Measurements from ENCODE around the gene KRT84.

DNA sequence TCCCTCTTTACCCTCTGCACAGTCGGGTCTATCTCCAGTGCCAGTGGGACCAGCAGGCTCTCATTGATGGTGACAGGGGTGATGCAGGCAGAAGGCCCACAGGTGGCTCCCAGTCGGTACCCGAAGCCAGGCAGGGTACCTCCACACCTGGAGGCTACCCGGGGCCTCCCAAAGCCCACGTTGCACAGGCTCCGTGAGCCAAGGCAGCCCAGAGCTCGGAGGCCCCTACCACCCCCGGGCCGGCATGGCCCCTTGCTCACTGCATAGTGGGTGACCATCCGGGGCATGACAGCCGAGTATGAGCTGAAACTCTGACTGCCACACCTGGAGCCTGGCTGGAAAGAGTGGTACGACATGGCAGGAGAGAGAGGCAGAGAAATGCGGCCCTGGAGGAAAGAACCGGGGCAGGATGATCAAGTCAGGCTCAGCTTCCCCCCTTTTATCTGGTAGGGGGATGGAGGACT lies 20.5 kb upstream of the KRT84 start, which contains the start of gene KRT82:
- TF ChIP-seq, protein P1, sequence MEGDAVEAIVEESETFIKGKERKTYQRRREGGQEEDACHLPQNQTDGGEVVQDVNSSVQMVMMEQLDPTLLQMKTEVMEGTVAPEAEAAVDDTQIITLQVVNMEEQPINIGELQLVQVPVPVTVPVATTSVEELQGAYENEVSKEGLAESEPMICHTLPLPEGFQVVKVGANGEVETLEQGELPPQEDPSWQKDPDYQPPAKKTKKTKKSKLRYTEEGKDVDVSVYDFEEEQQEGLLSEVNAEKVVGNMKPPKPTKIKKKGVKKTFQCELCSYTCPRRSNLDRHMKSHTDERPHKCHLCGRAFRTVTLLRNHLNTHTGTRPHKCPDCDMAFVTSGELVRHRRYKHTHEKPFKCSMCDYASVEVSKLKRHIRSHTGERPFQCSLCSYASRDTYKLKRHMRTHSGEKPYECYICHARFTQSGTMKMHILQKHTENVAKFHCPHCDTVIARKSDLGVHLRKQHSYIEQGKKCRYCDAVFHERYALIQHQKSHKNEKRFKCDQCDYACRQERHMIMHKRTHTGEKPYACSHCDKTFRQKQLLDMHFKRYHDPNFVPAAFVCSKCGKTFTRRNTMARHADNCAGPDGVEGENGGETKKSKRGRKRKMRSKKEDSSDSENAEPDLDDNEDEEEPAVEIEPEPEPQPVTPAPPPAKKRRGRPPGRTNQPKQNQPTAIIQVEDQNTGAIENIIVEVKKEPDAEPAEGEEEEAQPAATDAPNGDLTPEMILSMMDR (conservative IDR thresholded peaks at IDR 0.05; ENCODE audit: low read length) = no peak
- no peak for TF ChIP-seq EZH2phosphoT487 (IDR thresholded peaks at IDR 0.05; ENCODE audit: borderline replicate concordance, low read depth, low read length)
